Brain pericyte (primary cell): ENCODE results near the gene URB1.
"Not testable (repeated sequence)": the region's sequence is repeated elsewhere in the genome, so short reads cannot be mapped to it uniquely, and the experiment has no call there.

ENCODE experiments used
- DNase-seq: peaks from one replicate; pipeline ENCODE4 v3.0.0-alpha.2; 2012; ENCODE audit warnings: low read depth, low spot score

Gene URB1

DNA sequence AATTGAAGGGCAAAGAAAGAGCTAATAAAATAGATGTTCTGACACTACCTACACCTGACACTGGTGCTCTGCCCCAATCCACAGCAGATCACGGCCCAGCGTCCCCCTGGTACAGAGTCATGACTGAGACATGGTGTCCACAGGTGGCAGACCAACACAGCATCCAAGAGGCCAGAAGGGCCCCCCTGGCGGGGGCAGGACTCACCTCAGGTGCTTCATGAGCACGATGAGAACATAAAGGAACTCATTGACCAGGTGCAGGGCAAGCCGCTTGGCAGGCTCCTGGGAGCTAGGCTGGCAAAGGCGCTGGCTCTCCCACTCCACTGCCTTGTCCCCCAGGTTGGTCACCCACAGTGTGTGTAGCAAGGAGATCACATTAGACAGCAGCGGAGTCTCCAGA is 73.8 kb downstream of the URB1 start:
- DNase-seq = no peak

DNA sequence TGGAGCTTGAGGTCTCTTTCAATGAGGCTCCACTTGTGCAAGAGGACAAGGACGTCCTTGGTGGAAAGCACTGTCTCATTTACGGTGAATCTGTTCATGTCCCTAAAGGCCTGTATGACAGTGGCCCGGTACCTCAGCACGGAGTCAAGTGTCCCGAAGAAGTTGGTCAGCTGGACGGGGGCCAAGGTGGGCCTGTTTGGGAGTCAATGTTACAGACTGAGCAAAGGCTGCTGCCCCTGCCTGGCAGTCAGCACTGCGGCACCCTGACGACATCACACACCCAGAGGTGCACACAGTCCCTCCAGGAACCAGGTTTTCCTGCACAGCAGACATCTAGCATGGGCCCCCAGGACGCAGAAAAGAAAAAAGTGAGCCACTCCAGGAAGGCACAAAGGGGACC is 75.1 kb downstream of the URB1 start:
- DNase-seq = no peak

DNA sequence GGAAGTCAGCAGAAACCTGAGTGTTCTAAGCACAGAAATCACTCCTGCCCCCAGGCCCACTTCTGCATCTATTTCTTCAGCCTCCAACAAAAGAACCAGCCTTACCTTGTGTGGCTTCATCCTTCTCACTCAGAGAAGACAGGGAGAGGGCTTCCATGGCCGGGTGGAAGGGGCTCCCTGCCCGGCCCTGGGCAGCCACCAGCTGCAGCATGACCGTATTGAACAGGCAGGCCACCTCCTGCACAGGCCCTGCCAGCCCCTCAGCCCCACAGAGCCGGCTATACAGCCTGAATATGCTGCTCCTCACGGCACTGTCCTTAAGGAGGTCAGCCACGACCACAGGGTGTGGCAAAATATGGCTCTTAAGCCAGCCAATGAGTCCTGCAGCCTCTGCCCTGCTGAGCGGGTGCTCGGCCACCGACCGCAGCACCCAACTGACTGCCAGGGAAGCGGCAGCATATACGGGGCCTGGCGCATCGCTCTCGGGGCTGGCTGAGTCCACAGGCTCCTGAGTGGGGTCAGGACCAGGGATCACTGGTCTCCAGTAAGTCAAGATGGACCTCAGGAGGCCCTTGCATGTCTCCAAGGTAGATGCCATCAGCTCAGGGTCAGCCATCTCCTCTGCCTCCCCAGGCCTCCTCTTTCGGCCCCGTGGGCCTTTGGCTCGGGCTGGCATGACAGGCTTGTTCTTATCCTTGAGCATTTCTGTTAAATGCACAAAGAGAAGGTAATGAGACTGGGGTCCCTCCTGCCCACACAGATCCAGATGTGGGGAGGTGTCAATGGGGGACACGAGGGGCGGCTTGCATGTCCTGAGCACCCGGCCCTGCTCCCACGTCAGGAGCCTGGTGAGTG is 76.2 kb downstream of the URB1 start:
- no peak for DNase-seq

DNA sequence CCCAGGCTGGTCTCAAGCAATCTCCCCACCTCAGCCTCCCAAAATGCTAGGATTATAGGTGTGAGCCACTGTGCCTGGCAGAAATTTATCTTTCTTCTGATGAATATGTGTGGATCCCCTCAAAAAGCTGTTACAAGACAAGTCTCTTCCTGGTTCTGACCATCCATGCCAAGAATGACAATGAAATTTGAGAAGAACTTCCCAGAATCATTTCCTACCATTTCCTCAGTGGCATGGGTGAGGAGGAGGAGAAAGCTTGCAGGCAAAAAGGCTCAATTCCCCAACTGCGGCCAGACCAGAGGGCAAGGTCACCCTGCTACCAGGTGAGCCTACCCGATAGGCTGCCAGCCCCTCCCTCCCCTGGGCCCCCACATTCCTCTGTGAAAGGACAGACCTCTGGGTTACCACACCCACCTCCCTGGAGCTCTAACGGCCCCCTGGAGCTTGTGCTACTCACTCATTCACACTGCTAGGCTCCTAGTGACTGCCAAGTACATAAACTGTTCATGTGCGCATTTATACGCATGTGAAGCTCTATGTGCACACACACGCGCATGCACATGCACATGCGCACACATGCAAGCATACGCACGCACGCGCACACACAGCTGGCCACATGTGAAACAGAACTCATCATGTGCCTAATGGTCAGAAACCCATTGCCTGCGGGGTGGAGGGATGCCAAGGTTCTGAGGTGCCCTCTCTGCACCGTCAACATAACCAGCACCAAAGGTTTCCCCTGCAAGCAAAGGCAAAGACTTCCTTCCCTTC is 77.1 kb downstream of the URB1 start:
- DNase-seq = no peak

DNA sequence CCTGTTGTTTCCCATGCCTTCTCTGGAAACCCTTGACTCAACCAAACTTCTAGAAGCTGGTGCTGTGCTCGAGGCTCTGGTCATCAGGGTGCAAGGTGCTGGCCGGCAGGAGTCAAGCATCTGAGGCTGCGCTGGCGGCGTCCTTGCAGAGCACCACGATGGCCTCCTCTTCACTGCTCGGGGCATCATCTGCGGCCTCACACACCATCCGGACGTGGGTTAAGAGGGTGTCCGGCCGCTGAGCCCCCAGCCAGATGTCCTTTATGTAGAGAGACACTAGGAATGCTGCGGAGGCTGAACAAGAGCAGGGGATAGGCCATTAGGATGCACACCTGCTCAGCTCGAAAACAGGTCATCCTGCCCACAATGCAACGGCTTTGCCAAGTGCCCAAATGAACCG is 78.0 kb downstream of the URB1 start:
- DNase-seq = no peak

DNA sequence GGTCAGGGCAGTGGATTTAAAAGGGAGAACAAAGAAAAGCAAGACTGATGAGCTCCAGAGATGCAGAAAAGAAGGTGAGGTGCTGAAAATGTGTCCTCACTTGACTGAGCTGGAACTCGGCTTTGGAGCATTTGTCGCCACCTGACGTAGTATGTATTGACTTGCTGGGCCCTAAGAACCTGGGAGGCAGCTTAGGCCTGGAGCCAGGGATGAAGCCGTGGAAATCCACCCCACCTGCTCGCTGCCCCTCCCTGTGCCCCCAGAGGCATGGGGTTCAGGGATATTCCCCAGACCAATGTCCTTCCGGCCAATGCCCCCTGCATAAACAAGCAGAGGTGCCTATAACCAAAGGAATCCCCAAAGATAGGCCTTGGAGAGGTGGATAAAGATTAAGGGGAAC is 79.8 kb downstream of the URB1 start:
- no peak for DNase-seq

DNA sequence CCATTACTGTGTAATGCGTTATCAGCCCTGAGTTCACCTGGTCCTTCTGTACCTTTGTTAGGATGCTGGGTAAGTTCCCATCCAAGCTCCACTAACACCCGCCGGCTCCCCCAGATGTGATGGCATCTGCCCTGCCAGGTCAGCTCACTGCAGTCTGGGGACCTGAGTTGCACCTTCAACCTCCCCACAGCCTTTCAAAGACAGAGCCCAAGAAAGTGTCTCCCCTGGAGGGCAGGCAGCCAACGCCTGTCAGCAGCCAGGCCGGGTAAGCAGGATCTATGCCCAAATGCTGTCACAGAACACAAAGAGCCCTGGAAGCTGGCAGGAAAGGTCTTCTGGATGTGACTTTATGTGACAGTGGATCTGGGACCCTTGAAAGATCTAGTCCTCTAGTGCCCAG is 80.5 kb downstream of the URB1 start:
- DNase-seq = no peak

DNA sequence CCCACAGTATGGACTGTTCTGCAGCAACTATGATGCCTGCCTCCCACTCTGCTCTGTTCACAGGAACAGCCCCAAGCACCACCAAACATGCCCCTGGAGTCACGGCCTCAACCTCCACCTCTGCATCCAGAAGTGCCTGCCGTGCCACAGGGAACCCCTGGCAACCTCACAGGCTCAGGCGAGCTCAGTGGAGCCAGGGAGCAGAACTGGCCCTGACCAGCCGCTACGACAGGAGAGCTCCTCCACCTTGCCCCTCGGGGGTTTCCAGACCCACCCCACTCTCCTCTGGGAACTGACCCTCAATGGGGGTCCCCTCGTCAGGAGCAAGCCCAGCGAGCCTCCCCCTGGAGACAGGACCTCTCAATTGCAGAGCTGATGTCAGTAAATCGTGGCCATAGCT is 81.2 kb downstream of the URB1 start:
- no peak for DNase-seq

DNA sequence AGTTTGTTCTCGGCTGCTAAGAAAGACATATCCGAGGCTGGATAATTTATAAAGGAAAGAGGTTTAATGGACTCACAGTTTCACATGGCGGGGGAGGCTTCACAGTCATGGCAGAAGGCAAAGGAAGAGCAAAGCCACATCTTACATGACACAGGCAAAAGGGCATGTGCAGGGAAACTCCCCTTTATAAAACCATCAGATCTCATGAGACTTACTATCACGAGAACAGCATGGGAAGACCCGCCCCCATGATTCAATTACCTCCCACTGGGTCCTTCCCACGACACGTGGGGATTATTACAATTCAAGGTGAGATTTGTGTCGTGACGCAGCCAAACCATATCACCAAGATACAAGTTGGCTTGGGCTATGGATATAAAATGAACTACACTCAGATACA is 81.8 kb downstream of the URB1 start:
- not testable (repeated sequence) for DNase-seq

DNA sequence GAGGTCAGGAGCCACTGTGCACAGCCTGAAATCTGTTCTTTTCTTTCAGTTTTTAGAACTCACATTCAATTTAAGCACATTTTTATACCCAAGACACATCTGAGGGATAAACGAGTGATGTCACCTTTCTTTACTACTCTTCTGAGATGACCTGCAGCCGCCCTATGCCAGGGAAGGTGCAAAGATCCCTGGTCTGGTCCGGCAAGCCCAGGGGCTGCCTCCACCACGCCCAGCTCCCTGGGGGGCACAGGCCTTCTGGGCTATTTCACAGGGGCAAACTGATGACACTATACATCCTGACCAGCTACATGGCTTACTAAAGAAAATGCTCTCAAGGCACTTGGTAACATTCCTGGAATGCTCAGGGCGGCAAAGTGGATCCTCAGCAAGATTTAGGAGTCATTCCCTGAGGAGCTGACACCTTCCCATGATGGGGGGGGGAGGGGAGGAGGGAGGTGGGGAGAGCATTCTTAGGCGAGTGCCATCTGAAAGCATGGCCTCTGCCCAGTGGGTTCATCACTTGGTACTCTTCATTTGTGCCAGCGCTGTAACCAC is 82.8 kb downstream of the URB1 start:
- no peak for DNase-seq

DNA sequence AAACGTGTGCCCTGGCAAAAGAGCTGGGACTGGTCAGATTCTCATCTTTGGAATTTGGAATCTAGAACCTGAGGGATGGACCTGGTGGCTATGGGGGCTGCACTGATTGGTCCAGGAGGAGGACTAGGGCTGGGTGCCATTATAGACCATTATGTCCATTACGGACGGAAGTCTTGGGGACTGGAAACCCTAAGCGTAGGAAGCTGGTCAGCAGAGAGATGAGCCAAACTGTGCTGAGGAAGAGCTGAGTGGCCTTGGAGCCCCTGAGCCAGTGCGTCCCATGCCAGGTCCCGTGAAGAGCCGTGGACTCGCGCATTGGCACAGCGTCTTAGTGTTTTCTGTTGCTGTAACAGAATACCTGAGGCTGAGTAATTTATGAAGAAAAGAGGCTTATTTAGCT is 84.1 kb downstream of the URB1 start:
- no peak for DNase-seq

DNA sequence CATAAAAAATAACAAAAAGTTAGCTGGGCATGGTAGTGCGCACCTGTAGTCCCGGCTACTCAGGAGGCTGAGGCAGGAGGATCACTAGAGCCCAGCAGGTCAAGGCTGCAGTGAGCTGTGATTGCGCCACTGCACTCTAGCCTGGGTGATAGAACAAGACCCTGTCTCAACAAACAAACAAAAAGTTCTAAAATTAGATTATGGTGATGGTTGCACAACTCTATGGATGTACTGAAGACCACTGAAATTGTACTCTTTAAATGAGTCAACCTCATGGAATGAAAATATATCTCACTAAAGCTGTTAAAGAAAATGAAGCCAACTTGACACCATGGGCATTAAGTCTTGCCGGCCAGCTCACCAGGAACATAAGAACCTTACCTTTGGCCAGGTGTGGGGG is 85.1 kb downstream of the URB1 start:
- DNase-seq = no peak

DNA sequence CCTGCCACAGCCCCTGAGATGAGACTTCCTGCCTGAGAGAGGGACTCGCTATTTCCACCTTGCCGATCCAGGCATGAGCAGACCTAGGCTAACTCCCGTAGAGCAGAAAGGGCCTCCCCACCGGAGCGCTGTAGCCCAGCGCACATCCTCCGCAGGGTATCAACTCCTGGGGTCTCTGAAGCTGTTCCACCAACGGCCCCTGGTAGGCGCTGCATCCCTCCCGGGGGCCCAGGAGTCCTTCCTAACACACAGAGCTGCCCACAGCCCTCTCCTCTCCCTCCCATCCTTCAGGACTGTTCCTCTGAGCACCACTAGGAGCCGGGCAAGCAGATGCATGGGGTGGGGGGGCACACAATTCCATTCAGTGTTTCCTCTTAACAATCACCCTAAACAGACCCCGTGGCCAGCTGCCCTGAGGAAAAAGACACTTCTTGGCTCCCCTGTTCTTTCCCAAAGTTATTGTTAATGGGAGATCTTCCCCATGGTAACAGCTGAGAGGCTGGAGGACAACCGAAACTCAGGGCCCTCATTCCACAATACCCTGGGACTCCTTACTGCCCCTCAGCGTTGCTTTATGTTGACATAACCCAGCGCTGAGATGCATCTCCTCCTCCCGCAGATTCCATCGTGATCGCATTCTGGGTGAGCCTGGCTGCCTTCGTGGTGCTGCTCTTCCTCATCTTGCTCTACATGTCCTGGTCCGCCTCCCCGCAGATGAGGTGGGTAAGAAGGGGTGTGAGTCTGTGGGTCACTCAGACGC is 86.6 kb downstream of the URB1 start:
- peak; percentile 39 for DNase-seq

DNA sequence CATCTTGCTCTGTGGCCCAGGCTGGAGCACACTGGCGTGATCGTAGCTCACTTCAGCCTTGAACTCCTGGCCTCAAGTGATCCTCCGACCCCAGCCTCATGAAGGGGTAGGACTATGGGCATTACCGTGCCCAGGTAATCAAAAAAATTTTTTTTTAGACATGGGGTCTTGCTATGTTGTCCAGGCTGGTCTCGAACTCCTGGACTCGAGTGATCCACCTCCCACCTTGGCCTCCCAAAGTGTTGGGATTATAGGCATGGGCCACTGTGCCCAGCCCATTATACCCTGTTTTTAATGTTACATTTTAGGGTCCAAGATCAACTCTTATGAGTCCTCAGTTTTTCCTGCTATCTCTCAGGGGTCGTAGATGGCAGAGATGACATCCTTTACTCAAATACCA is 87.8 kb downstream of the URB1 start:
- no peak for DNase-seq

DNA sequence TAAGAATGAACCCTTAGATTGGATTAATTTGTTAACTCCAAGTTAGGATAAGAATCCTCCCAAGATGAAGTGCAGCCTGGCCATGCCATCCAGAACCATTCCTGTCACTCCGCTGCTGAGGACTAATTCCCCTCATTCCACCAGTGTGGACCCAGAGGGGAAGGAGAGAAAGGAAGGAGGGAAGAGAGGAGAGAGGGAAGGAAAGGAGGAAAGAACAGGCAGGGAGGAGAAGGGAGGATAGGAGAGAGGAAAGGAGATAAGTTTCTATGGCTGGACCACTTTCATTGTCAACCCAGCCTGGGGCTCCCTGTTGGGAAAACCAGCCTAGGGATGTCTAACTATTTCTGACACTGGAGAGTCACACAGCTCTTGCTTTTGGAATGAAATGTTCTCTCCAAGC is 89.4 kb downstream of the URB1 start:
- no peak for DNase-seq

DNA sequence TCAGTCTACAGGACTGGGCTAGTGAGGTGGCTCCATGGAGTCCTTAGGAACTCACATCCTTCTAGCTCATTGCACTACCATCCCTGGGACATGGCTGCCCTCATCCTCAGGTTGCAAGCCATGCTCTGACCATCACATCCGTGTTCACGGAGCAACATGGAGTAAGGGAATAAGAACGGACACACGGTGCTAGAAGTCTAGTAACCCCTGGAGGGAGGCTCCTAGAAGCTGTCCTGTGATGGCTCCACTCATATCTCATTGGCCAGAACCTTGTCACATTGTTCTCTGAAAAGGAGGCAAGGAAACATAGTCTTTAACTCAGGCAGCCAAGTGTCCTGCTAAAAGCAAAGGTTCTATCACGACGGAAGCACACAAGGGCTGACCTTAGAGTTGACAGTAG is 90.3 kb downstream of the URB1 start:
- DNase-seq = no peak

DNA sequence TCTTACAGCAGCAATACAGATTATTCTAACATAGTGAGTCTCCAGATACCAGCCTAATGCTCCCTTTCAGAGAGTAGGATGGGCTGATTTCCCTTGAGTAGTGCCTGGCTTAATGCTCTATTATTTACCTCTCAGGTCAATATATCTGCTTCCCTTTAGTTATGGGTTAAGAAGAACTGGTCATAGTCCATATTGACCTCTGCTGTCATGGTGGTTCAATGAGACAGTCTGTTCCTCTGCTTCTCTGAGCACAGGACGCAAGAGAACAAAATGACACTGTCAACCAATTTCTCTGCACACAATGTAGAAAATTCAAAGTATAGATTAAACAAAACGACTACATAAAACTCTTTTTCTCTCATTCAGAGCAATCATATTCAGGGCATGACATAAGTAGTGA is 91.2 kb downstream of the URB1 start:
- DNase-seq = no peak

DNA sequence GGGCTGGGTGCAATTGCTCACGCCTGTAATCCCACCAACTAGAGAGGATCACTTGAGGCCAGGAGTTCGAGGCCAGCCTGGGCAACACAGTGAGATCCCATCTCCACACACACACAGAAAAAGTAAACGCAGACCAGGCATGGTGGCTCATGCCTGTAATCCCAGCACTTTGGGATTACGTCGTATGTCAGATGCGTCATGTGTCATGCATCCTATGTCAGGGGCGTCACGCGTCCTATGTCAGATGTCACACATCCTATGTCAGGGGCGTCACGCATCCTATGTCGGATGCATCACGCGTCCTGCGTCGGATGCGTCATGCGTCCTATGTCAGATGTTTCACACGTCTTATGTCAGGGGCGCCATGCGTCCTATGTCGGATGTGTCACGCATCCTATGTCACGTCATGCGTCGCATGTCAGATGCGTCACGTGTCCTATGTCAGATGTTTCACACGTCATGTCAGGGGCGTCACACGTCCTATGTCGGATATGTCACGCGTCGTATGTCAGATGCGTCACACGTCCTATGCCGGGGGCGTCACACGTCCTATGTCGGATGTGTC is 92.6 kb downstream of the URB1 start:
- no peak for DNase-seq

DNA sequence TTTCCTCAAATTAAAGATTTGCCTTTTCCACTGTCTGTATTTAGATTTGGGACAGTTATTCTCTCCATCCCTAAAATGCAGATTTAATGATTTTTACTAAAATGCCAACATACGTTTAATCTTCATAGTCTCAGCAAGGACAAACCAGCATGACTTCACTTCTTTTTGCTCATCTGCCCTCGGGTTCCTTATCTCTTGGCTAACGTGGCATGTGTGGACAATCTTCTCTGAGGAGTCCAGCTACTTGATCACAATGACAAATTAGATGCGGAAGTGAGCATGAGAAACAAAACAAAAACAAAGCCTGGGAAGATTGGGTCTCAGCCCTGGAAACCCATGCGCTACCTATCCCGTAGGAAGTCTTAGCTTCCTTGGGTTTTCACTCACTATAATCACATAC is 93.1 kb downstream of the URB1 start:
- no peak for DNase-seq

DNA sequence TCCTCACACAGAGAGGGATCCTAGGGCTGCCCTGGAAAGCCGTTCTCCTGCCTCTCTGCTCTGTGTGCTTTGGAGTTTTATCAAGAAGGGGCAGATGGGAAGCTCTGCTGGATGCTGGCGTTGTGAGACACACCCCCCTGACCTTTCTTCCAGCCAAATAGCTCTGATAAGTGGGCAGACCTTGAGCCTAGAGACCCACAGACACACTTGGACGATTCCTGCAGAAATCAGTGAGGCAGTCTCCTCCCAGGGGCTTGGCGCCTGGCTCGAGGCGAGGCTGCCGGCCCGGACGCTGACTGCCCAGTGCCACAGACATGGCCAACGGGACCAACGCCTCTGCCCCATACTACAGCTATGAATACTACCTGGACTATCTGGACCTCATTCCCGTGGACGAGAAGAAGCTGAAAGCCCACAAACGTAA is 94.1 kb downstream of the URB1 start, which contains the start of gene MRAP:
TSS of gene MRAP (plus strand) at position 198 of the 424 bp plus-strand sequence. CDS start at position 315, 117 bp downstream.
- no peak for DNase-seq

DNA sequence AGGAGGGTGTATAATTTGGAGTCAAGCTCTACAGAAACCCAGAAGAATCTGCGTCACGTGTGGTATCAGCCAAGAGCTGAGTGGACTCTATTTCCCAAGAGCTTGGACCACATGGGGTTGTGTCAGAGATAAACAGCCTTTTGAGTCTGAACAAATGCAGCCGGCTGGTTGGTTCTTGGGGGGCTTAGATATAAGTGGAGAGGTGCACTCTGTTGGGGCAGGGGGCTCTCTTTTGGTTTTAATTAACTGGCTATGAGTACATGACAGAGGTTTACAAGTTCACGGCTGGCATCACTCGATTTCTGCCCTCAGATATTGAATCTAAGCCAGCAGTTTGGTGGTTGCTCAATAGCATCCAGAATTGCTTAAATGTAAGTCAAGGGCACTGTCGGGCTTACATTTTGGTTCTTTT is 94.7 kb downstream of the URB1 start:
- DNase-seq = no peak

DNA sequence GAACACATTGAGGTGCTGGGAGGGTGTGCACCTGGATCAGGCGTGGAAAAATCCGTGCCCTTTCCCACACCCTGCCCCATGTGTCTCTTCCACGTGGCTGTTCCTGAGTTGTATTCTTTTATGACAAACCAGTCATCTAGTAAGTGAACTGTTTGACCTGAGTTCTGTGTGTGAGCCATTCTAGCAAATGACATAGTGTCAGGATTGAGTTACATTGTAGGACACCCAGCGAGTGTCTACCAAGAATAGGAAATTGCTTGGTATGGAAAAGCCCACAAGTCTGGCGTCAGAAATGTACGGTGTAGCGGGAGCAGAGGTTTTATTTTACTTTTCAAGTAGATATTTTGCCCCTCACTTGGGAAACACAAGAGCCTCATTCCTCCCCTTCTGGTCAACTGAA is 95.4 kb downstream of the URB1 start:
- no peak for DNase-seq
